Hepatocyte (in vitro differentiated cells): ENCODE results near the gene PREX1. TPM values are rescaled to one million over a fixed set of nuclear protein-coding genes. Genes with fewer than 3 reads are reported as not detected.

Experiments
- DNase-seq: peaks from one replicate; pipeline ENCODE4 v3.0.0-alpha.2; 2016; ENCODE audit warnings: low spot score
- H2AFZ ChIP-seq: fragments of 200-600 bp; sonication (generic); 2 replicates; pipeline ENCODE4 v1.6.0; 2016; ENCODE audit warnings: antibody characterized with exemption, mild to moderate bottlenecking
- H3K27ac ChIP-seq: fragments of 200-600 bp; sonication (generic); 2 replicates; pipeline ENCODE4 v1.5.1; 2016; ENCODE audit warnings: mild to moderate bottlenecking
- H3K27me3 ChIP-seq: fragments of 200-600 bp; sonication (generic); 2 replicates; pipeline ENCODE4 v1.6.1; 2016
- H3K36me3 ChIP-seq: fragments of 200-600 bp; sonication (generic); replicated peaks from 2 replicates; pipeline ENCODE4 v1.5.1; 2016; ENCODE audit warnings: low read depth; ENCODE audit not compliant: insufficient read depth
- H3K4me1 ChIP-seq: fragments of 200-600 bp; sonication (generic); 2 replicates; pipeline ENCODE4 v1.5.1; 2016; ENCODE audit warnings: mild to moderate bottlenecking, moderate library complexity; ENCODE audit not compliant: insufficient read depth
- H3K4me2 ChIP-seq: fragments of 200-600 bp; sonication (generic); 2 replicates; pipeline ENCODE4 v1.6.0; 2016
- H3K4me3 ChIP-seq: fragments of 200-600 bp; sonication (generic); 2 replicates; pipeline ENCODE4 v1.5.1; 2016; ENCODE audit warnings: mild to moderate bottlenecking
- H3K79me2 ChIP-seq: fragments of 200-600 bp; sonication (generic); 2 replicates; pipeline ENCODE4 v1.6.0; 2017; ENCODE audit warnings: mild to moderate bottlenecking
- H3K9me2 ChIP-seq: fragments of 200-600 bp; sonication (generic); replicated peaks from 2 replicates; pipeline ENCODE4 v1.6.0; 2017; ENCODE audit warnings: mild to moderate bottlenecking; ENCODE audit not compliant: insufficient read depth
- H3K9me3 ChIP-seq: fragments of 200-600 bp; sonication (generic); 2 replicates; pipeline ENCODE4 v1.5.1; 2016; ENCODE audit warnings: low read depth, mild to moderate bottlenecking
- H4K20me1 ChIP-seq: fragments of 200-600 bp; sonication (generic); 2 replicates; pipeline ENCODE4 v1.6.0; 2016; ENCODE audit warnings: mild to moderate bottlenecking; ENCODE audit not compliant: insufficient read depth, poor library complexity, severe bottlenecking
- CTCF ChIP-seq: fragments of 200-600 bp; sonication (generic); IDR thresholded peaks from 2 replicates; pipeline ENCODE4 v1.5.1; 2016; ENCODE audit warnings: antibody characterized with exemption, mild to moderate bottlenecking; ENCODE audit not compliant: poor library complexity
- EZH2 ChIP-seq: fragments of 200-600 bp; sonication (generic); IDR thresholded peaks from 2 replicates; pipeline ENCODE4 v1.6.1; 2016; ENCODE audit warnings: antibody characterized with exemption, mild to moderate bottlenecking, borderline replicate concordance
- EZH2phosphoT487 ChIP-seq: fragments of 200-600 bp; sonication (generic); IDR thresholded peaks from one replicate; pipeline ENCODE4 v1.6.1; 2018; ENCODE audit warnings: antibody characterized with exemption, mild to moderate bottlenecking, low read depth, moderate library complexity; ENCODE audit not compliant: unreplicated experiment, severe bottlenecking
- WGBS: methylation state at CpG from one replicate; pipeline ENCODE4 v1.1.6; 2016; ENCODE audit warnings: low lambda C conversion rate; ENCODE audit errors: missing lambda C conversion rate; 5-methylcytosine and 5-hydroxymethylcytosine counted together
- polyA plus RNA-seq: library from polyadenylated mRNA; unstranded; fragments of >200 nt; fragmentation: Nextera tagmentation; extraction: Ambion mirVana; gene quantifications from 2 replicates; pipeline ENCODE4 v1.2.1, GENCODE V29; 2016
- total RNA-seq: library from RNA; depleted of rRNA; stranded (reverse); fragments of >200 nt; gene quantifications from 2 replicates; pipeline ENCODE4 v1.2.3, GENCODE V29; 2014

The PREX1 gene
- total and polyA plus RNA-seq, 2 experiments from 2014 or later = 1.8 to 2.9 TPM

GRCh38 chr20:48618631-48619030 lies 209.2 kb downstream of the PREX1 start:
- Histone ChIP-seq H3K9me2 (no peaks in the 10 kb centered on the region), H3K27ac (no peak overlapping the region), H2AFZ (no peak overlapping the region), H3K4me3 (no peak overlapping the region), H3K4me1 (peaks cover 8% of the 10 kb centered on the region), H3K36me3 (no peaks in the 10 kb centered on the region), H3K79me2 (no peaks in the 10 kb centered on the region), H3K4me2 (no peak overlapping the region), H3K9me3 (no peaks in the 10 kb centered on the region), H3K27me3 (no peaks in the 10 kb centered on the region), H4K20me1 (no peaks in the 10 kb centered on the region)
- no peak for DNase-seq
- TF ChIP-seq CTCF (no peak), EZH2 (no peak), EZH2phosphoT487 (no peak)
- 89% methylated on average over 12 of the region's 12 CpGs for WGBS

DNA sequence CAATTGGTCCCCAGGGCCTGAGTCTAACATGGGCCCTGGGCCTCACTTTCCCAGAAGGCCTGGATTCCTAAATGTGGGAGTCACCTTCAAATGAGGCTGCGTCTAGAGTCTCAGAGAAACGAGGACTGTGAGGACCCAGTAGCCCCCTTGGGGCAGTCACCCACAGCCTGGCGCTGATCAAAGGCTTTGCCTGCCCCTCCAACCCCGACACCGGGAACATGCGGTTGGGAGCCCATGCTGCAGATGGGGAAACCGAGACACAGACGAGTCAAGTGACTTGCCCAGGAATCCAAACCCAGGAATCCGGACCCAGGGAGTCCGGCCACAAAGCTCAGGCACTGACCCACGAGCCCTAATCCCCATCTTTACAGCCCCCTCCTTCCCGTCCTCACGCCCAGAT lies 209.7 kb downstream of the PREX1 start:
- Histone ChIP-seq H3K4me2 (no peak overlapping the region), H3K27ac (no peak overlapping the region), H3K79me2 (no peaks in the 10 kb centered on the region), H3K27me3 (no peaks in the 10 kb centered on the region), H3K36me3 (no peaks in the 10 kb centered on the region), H2AFZ (no peak overlapping the region), H3K9me3 (no peaks in the 10 kb centered on the region), H4K20me1 (no peaks in the 10 kb centered on the region), H3K9me2 (no peaks in the 10 kb centered on the region), H3K4me3 (no peak overlapping the region), H3K4me1 (peaks cover 8% of the 10 kb centered on the region)
- 91% methylated on average over 13 of the region's 13 CpGs for WGBS
- TF ChIP-seq CTCF (no peak), EZH2 (no peak), EZH2phosphoT487 (no peak)
- no peak for DNase-seq

DNA sequence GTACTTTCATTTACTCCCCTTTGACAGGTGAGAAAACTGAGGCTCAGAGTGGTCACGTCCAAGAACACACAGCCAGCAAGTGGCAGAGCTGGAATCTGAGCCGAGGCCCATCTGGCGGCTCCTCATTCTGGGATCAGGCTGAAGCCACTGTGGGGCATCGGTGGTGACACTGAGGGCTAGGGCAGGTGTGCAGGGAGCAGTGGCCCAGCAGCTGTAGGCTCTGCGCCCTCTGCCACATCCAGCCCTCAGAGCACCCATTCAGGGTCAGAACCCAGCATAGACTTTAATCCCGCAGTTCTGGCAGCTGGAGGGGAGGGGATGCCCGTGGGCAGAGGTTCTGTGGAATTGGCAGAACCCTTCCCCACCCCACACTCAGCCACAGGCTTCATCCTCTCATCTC lies 210.3 kb downstream of the PREX1 start:
- Histone ChIP-seq H3K27ac (no peak overlapping the region), H3K9me2 (no peaks in the 10 kb centered on the region), H3K4me2 (no peak overlapping the region), H3K4me3 (no peak overlapping the region), H3K9me3 (no peaks in the 10 kb centered on the region), H3K79me2 (no peaks in the 10 kb centered on the region), H3K27me3 (no peaks in the 10 kb centered on the region), H3K4me1 (peaks cover 8% of the 10 kb centered on the region), H4K20me1 (no peaks in the 10 kb centered on the region), H2AFZ (no peak overlapping the region), H3K36me3 (no peaks in the 10 kb centered on the region)
- TF ChIP-seq EZH2 = no peak
- no peak for TF ChIP-seq EZH2phosphoT487
- no peak for TF ChIP-seq CTCF
- WGBS = 93% methylated on average over 7 of the region's 7 CpGs
- DNase-seq = no peak

- TF ChIP-seq EZH2phosphoT487 (no peak), CTCF (no peak)
- no peak for DNase-seq
- no peaks in the 10 kb centered on the region for H3K79me2 ChIP-seq
- H3K9me3 ChIP-seq = no peaks in the 10 kb centered on the region
- no peak overlapping the region for H3K4me2 ChIP-seq
- H3K27me3 ChIP-seq = no peaks in the 10 kb centered on the region
- no peak overlapping the region for H3K27ac ChIP-seq
- H3K4me1 ChIP-seq = peaks cover 8% of the 10 kb centered on the region
- no peak overlapping the region for H3K4me3 ChIP-seq
- H3K9me2 ChIP-seq = no peaks in the 10 kb centered on the region
- H3K36me3 ChIP-seq = no peaks in the 10 kb centered on the region
- H2AFZ ChIP-seq = no peak overlapping the region
- H4K20me1 ChIP-seq = no peaks in the 10 kb centered on the region
- WGBS = 86% methylated on average over 7 of the region's 7 CpGs
Observed at GRCh38 chr20:48616481-48616880, 211.3 kb downstream of the PREX1 start.
